Ishikawa (cell line): ENCODE data around the gene TMEM150C.

Source experiments
- CEBPB ChIP-seq: IDR thresholded peaks from 2 replicates; pipeline ENCODE4 v1.6.1; 2012
- CREB1 ChIP-seq: IDR thresholded peaks from 2 replicates; pipeline ENCODE4 v1.6.1; 2012; ENCODE audit warnings: low read depth
- EGR1 ChIP-seq: IDR thresholded peaks from 2 replicates; pipeline ENCODE4 v1.6.1; 2012
- EP300 ChIP-seq: IDR thresholded peaks from 2 replicates; pipeline ENCODE4 v1.6.1; 2012; ENCODE audit warnings: borderline replicate concordance
- FOXM1 ChIP-seq: IDR thresholded peaks from 2 replicates; pipeline ENCODE4 v1.6.1; 2012; ENCODE audit warnings: low read depth, borderline replicate concordance
- MAX ChIP-seq: IDR thresholded peaks from 2 replicates; pipeline ENCODE4 v1.6.1; 2012
- NFIC ChIP-seq: IDR thresholded peaks from 2 replicates; pipeline ENCODE4 v1.6.1; 2012
- RAD21 ChIP-seq: IDR thresholded peaks from 2 replicates; pipeline ENCODE4 v1.6.1; 2012; ENCODE audit warnings: low read depth
- REST ChIP-seq: IDR thresholded peaks from 2 replicates; pipeline ENCODE4 v1.6.1; 2012; ENCODE audit warnings: low read depth, mild to moderate bottlenecking
- TAF1 ChIP-seq: IDR thresholded peaks from 2 replicates; pipeline ENCODE4 v1.6.1; 2012; ENCODE audit warnings: low read depth, mild to moderate bottlenecking
- TEAD4 ChIP-seq: IDR thresholded peaks from 2 replicates; pipeline ENCODE4 v1.6.1; 2012
- USF1 ChIP-seq: IDR thresholded peaks from 2 replicates; pipeline ENCODE4 v1.6.1; 2012
- YY1 ChIP-seq: IDR thresholded peaks from 2 replicates; pipeline ENCODE4 v1.6.1; 2012; ENCODE audit warnings: low read depth
- ZBTB7A ChIP-seq: IDR thresholded peaks from 2 replicates; pipeline ENCODE4 v1.6.1; 2012; ENCODE audit warnings: low read depth

- TF ChIP-seq YY1 (no peak), MAX (no peak), CEBPB (no peak), ZBTB7A (no peak), REST (no peak), USF1 (no peak), RAD21 (no peak), TAF1 (no peak), TEAD4 (no peak), NFIC (no peak), EP300 (no peak), CREB1 (no peak), FOXM1 (no peak), EGR1 (no peak)
Observed at GRCh38 chr4:82457266-82457665, 104.5 kb downstream of the TMEM150C start.
